Measurements from ENCODE around the gene REC8. TPM values are rescaled to one million over a fixed set of nuclear protein-coding genes. Genes with fewer than 3 reads are reported as not detected.

Gene REC8
- total and polyA plus RNA-seq, 2 of the 13 experiments (the other 11 are each of a cell fraction or from before 2014, with no cell fraction given) = 3.4 to 14.7 TPM

DNA sequence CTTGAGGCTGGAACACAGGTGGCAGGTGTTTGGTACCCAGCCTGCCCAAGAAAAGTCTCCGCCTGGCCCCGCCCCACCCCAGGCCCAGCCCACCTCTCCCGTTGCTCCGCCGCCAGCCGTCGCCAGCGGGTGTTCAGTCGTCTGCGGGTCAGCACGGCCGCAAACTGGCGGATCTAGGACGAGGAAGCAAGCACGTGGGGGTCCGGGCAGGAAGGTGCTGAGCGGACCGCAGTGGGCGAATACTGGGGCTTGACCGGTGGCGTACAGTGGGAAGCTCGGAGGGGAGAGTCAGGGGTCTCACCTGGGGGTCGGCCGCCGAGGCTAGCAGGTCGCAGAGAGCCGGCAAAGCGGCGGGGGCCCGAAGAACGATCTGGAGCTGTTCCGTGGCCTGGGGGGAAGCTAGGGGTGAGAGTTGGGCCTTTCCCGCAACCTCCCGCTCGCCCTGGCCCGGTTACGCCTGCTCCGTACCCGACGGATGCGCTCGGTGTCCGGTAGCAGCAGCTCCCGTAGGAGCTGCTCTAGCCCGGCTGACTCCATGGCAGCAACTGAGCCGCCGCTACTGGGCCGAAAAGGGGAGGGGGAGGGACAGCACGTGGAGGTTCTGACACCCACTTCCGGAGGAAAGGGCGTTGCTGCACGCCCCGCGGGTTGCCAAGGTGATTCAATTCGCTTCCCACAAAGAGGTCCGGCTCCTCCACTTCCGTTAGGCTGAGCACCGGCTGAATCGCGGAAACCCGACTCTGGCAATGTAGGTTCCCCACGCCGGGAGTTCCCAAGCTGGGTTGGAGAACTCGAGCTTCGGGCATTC, 16.6 kb downstream of the REC8 start, which contains the start of gene IPO4 (continued):
- TF ChIP-seq SNAPC4 (CRISPR knock-in tag; IDR thresholded peaks at IDR 0.05) (peak; percentile 97), EEA1 (CRISPR knock-in tag; IDR thresholded peaks at IDR 0.05; ENCODE audit: borderline replicate concordance) (no peak), ZBTB4 (CRISPR knock-in tag; IDR thresholded peaks at IDR 0.05; ENCODE audit: borderline replicate concordance) (peak; percentile 99), ZNF180 (CRISPR knock-in tag; IDR thresholded peaks at IDR 0.05; ENCODE audit: borderline replicate concordance, low read depth) (0 out of 2 replicates have a peak, but pooled peaks have one; percentile 32), ATF7-NPFF (CRISPR knock-in tag; IDR thresholded peaks at IDR 0.05; ENCODE audit: low read depth) (peak; percentile 97), RARA (CRISPR knock-in tag; IDR thresholded peaks at IDR 0.05) (peak; percentile 60), IRX3 (CRISPR knock-in tag; IDR thresholded peaks at IDR 0.05; ENCODE audit: borderline replicate concordance, low read depth) (peak; percentile 98), ZIK1 (CRISPR knock-in tag; IDR thresholded peaks at IDR 0.05; ENCODE audit: borderline replicate concordance, low read depth) (peak; percentile 93; the same call in 1 of the 2 replicates), ZBTB3 (CRISPR knock-in tag; IDR thresholded peaks at IDR 0.05; ENCODE audit: borderline replicate concordance, low read depth) (peak; percentile 90), ZFX (CRISPR knock-in tag; IDR thresholded peaks at IDR 0.05; ENCODE audit: low read depth) (peak; percentile 97), JUNB (CRISPR knock-in tag; IDR thresholded peaks at IDR 0.05; ENCODE audit: borderline replicate concordance) (no peak), ZNF430 (CRISPR knock-in tag; IDR thresholded peaks at IDR 0.05) (peak; percentile 99), ZKSCAN1 (IDR thresholded peaks at IDR 0.05; ENCODE audit: low read length) (peak; percentile 86; the same call in 1 of the 2 replicates), ZNF33B (CRISPR knock-in tag; IDR thresholded peaks at IDR 0.05) (peak; percentile 98), ARID5B (CRISPR knock-in tag; IDR thresholded peaks at IDR 0.05) (peak; percentile 93), ZNF589 (CRISPR knock-in tag; conservative IDR thresholded peaks at IDR 0.05) (no peak)

Data from HepG2 (cell line).